K562 (cell line): ENCODE measurements around the gene BAD. TPM values are rescaled to one million over a fixed set of nuclear protein-coding genes. Genes with fewer than 3 reads are reported as not detected.
"Not testable (repeated sequence)": the region's sequence is repeated elsewhere in the genome, so short reads cannot be mapped to it uniquely, and the experiment has no call there.

Experiments used
- ATAC-seq: fragments of 200-7000 bp; cut with Tn5 transposase; 3 replicates; pipeline ENCODE4 v1.9.1; 2020; ENCODE audit warnings: moderate library complexity
- BruUV-seq: library from RNA; stranded (reverse); fragments of 400-500 nt; replicated peaks from 2 replicates; lab custom pipeline; 2021; lab: Mats Ljungman, UMichigan
- CTCF ChIA-PET: fragments of 300-600 bp; formaldehyde crosslinking; extraction: SDS; loops from one replicate; lab custom pipeline; 2021; ENCODE audit warnings: low intra/inter-chr PET ratio; lab: Yijun Ruan, JAX
- POLR2A ChIA-PET: fragments of 300-600, 350-650 bp; sonication (Branson Sonifier 250); formaldehyde crosslinking; extraction: SDS; loops from one replicate; lab custom pipeline; 2021; ENCODE audit warnings: antibody characterized with exemption, inconsistent platforms; lab: Yijun Ruan, JAX
- DNase-seq, 4 experiments: peaks; one replicate each; pipeline versions ENCODE4 v3.0.0 to v3.0.0-alpha.2; 2011 to 2018; ENCODE audit warnings: low spot score in 3 of 4, mixed read lengths in 3 of 4; ENCODE audit errors: extremely low read depth in 1 of 4
- FAIRE-seq: peaks from 2 replicates; lab custom pipeline; 2011; peaks lifted over from hg19 to GRCh38; lab: Jason Lieb, UNC
- H2AFZ ChIP-seq: 2 replicates; pipeline ENCODE4 v1.6.0; 2011; ENCODE audit warnings: low read depth, low read length, control low read depth, inconsistent platforms
- H3K27ac ChIP-seq: fragments of 200-600 bp; 3 replicates; pipeline ENCODE4 v1.8.0; 2011; ENCODE audit warnings: low read depth, mild to moderate bottlenecking, control low read depth, inconsistent platforms, low read length, moderate library complexity, mixed read lengths; ENCODE audit errors: extremely low read depth
- H3K27me3 ChIP-seq, 2 experiments: fragments of 300-600 bp in 1 of 2; 2 replicates in 1 of 2; 3 replicates in 1 of 2; pipeline versions ENCODE4 v1.6.0 to v1.8.0; 2011; ENCODE audit warnings: inconsistent platforms in 2 of 2, low read length in 2 of 2, mild to moderate bottlenecking in 1 of 2, mixed read lengths in 1 of 2, moderate library complexity in 1 of 2; ENCODE audit not compliant: control insufficient read depth in 2 of 2, insufficient read depth in 2 of 2
- H3K36me3 ChIP-seq: fragments of 300-600 bp; 3 replicates; pipeline ENCODE4 v1.8.0; 2011; ENCODE audit warnings: mild to moderate bottlenecking, low read length, inconsistent platforms; ENCODE audit not compliant: control insufficient read depth, insufficient read depth
- H3K4me1 ChIP-seq, 2 experiments: fragments of 200-600 bp in 1 of 2; replicated peaks in 1 of 2; 2 replicates in 1 of 2; 3 replicates in 1 of 2; pipeline versions ENCODE4 v1.5.1 to v1.8.0; 2011; ENCODE audit warnings: inconsistent platforms in 2 of 2, low read length in 2 of 2, mild to moderate bottlenecking in 1 of 2, mixed read lengths in 1 of 2, moderate library complexity in 1 of 2; ENCODE audit not compliant: control insufficient read depth in 2 of 2, insufficient read depth in 2 of 2
- H3K4me2 ChIP-seq: 2 replicates; pipeline ENCODE4 v1.6.1; 2011; ENCODE audit warnings: low read length, control low read depth, inconsistent platforms, mixed read lengths; ENCODE audit not compliant: insufficient read depth
- H3K4me3 ChIP-seq: fragments of 200-600 bp; sonication (generic), shearing (Covaris generic); 2 replicates; pipeline ENCODE4 v1.5.1; 2016; ENCODE audit warnings: control low read depth, inconsistent platforms
- H3K79me2 ChIP-seq: fragments of 200-600 bp; 3 replicates; pipeline ENCODE4 v1.8.0; 2011; ENCODE audit warnings: low read length, inconsistent platforms; ENCODE audit not compliant: control insufficient read depth, insufficient read depth
- H3K9ac ChIP-seq, 2 experiments: 2 replicates each; pipeline versions ENCODE4 v1.6.0 to v1.6.1; 2011; ENCODE audit warnings: low read depth in 2 of 2, low read length in 2 of 2, control low read depth in 1 of 2, inconsistent platforms in 1 of 2, mild to moderate bottlenecking in 1 of 2, mixed read lengths in 1 of 2; ENCODE audit not compliant: insufficient read depth in 1 of 2
- H3K9me1 ChIP-seq: one replicate; pipeline ENCODE4 v1.6.0; 2011; ENCODE audit warnings: inconsistent platforms, mild to moderate bottlenecking, low read length, moderate library complexity; ENCODE audit not compliant: control insufficient read depth, insufficient read depth
- H3K9me3 ChIP-seq: replicated peaks from 2 replicates; pipeline ENCODE4 v1.5.1; 2011; ENCODE audit warnings: low read depth, low read length, inconsistent platforms; ENCODE audit not compliant: control insufficient read depth, insufficient read depth
- H4K20me1 ChIP-seq: replicated peaks from 2 replicates; pipeline ENCODE4 v1.6.1; 2011; ENCODE audit warnings: low read length, inconsistent platforms, mixed read lengths; ENCODE audit not compliant: control insufficient read depth, insufficient read depth
- HNRNPL ChIP-seq: fragments of 200-400 bp; formaldehyde crosslinking; IDR thresholded peaks from 2 replicates; pipeline ENCODE4 v1.6.1; 2017; ENCODE audit warnings: low read depth, mild to moderate bottlenecking, low read length
- KDM5B ChIP-seq: fragments of 200-600 bp; sonication (generic); IDR thresholded peaks from 2 replicates; pipeline ENCODE4 v1.6.1; 2012; ENCODE audit warnings: low read depth, mild to moderate bottlenecking, moderate library complexity, low read length, control low read depth, inconsistent platforms; ENCODE audit not compliant: insufficient replicate concordance
- MAZ ChIP-seq, 2 experiments: fragments of 450-650 bp in 1 of 2; sonication (generic) in 1 of 2; formaldehyde crosslinking; IDR thresholded peaks in 1 of 2; conservative IDR thresholded peaks in 1 of 2; 2 replicates each; pipeline versions ENCODE4 v1.4.0 to v1.5.0; 2020; ENCODE audit warnings: mild to moderate bottlenecking in 1 of 2, missing genetic modification reagents in 1 of 2
- MYNN ChIP-seq, 2 experiments: sonication (generic); formaldehyde crosslinking in 1 of 2; IDR thresholded peaks; 2 replicates each; pipeline versions ENCODE4 v1.5.0 to v1.6.1; 2016 to 2020; ENCODE audit warnings: antibody characterized with exemption in 1 of 2, missing genetic modification reagents in 1 of 2
- POLR2A ChIP-seq: fragments of 450-650 bp; conservative IDR thresholded peaks from 2 replicates; pipeline ENCODE4 v1.6.1; 2016
- POLR2AphosphoS2 ChIP-seq: IDR thresholded peaks from 2 replicates; pipeline ENCODE4 v1.6.1; 2012; ENCODE audit warnings: low read length, improper control_type of control experiment
- POLR2AphosphoS5 ChIP-seq: IDR thresholded peaks from 2 replicates; pipeline ENCODE4 v1.6.1; 2011; ENCODE audit warnings: mild to moderate bottlenecking, low read depth, low read length, moderate library complexity; ENCODE audit not compliant: control insufficient read depth, insufficient read depth
- POLR2G ChIP-seq: fragments of 200-400 bp; formaldehyde crosslinking; IDR thresholded peaks from 2 replicates; pipeline ENCODE4 v1.6.1; 2017; ENCODE audit warnings: low read depth, mild to moderate bottlenecking, antibody characterized with exemption, low read length, moderate library complexity
- RBFOX2 ChIP-seq: fragments of 200-400 bp; formaldehyde crosslinking; IDR thresholded peaks from 2 replicates; pipeline ENCODE4 v1.6.1; 2017; ENCODE audit warnings: low read depth, mild to moderate bottlenecking, low read length, moderate library complexity
- RBM22 ChIP-seq: fragments of 200-400 bp; formaldehyde crosslinking; IDR thresholded peaks from 2 replicates; pipeline ENCODE4 v1.6.1; 2018; ENCODE audit warnings: low read length, low read depth; ENCODE audit not compliant: poor library complexity, severe bottlenecking
- SUPT5H ChIP-seq: fragments of 450-650 bp; IDR thresholded peaks from 2 replicates; pipeline ENCODE4 v1.6.1; 2016
- ZBTB7A ChIP-seq: IDR thresholded peaks from 2 replicates; pipeline ENCODE4 v1.6.1; 2011; ENCODE audit warnings: low read depth, mild to moderate bottlenecking, low read length, moderate library complexity, borderline replicate concordance; ENCODE audit not compliant: control insufficient read depth
- WGBS: fragments of 100-300 bp; shearing (Covaris generic); methylation state at CpG from one replicate; pipeline ENCODE4 v1.1.6; 2016; ENCODE audit warnings: low coverage, mixed read lengths; ENCODE audit not compliant: insufficient coverage; ENCODE audit errors: missing lambda C conversion rate; 5-methylcytosine and 5-hydroxymethylcytosine counted together
- in situ Hi-C: fragments of 300-500 bp; cut with MboI; formaldehyde crosslinking; loops from 4 replicates; pipeline ENCODE4 v1.15.0; 2018; ENCODE audit warnings: inconsistent platforms, mixed read lengths
- intact Hi-C: fragments of 100-400 bp; cut with micrococcal nuclease; formaldehyde crosslinking; loops from 2 replicates; pipeline ENCODE4 v1.14.2; 2022
- polyA plus RNA-seq, 8 experiments: library from polyadenylated mRNA; depleted of rRNA in 4 of 8; stranded (reverse) in 5 of 8; unstranded in 3 of 8; fragments of >200 nt; fragmentation: Nextera tagmentation in 2 of 8; fragmentation: Illumina TruSeq in 1 of 8; extraction: Ambion mirVana in 2 of 8; extraction: Trizol in 1 of 8; gene quantifications; 2 replicates each; pipeline versions ENCODE4 v1.2.1 to v1.2.3, GENCODE V29; 2011 to 2014; ENCODE audit warnings: inconsistent platforms in 1 of 8, missing spikeins in 1 of 8
- total RNA-seq, 7 experiments: library from RNA; depleted of rRNA in 6 of 7; stranded (reverse); fragments of >200 nt in 6 of 7; fragmentation: Illumina TruSeq in 2 of 7; extraction: Trizol in 2 of 7; gene quantifications; 2 replicates each; pipeline versions ENCODE4 v1.2.1 to v1.2.3, GENCODE V29; 2011 to 2021; ENCODE audit warnings: low replicate concordance in 1 of 7

The BAD gene
- total and polyA plus RNA-seq, 9 of the 15 experiments (the other 6 are each of a cell fraction or from before 2014, with no cell fraction given): 0.61 to 45.6 (median 11.8) TPM

DNA sequence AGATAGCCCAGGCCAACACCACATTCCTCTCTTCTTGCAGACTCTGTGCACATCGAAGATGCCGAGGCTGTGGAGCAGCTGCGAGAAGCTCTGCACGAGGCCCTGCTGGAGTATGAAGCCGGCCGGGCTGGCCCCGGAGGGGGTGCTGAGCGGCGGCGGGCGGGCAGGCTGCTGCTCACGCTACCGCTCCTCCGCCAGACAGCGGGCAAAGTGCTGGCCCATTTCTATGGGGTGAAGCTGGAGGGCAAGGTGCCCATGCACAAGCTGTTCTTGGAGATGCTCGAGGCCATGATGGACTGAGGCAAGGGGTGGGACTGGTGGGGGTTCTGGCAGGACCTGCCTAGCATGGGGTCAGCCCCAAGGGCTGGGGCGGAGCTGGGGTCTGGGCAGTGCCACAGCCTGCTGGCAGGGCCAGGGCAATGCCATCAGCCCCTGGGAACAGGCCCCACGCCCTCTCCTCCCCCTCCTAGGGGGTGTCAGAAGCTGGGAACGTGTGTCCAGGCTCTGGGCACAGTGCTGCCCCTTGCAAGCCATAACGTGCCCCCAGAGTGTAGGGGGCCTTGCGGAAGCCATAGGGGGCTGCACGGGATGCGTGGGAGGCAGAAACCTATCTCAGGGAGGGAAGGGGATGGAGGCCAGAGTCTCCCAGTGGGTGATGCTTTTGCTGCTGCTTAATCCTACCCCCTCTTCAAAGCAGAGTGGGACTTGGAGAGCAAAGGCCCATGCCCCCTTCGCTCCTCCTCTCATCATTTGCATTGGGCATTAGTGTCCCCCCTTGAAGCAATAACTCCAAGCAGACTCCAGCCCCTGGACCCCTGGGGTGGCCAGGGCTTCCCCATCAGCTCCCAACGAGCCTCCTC, 31.4 kb upstream of the BAD start:
- DNase-seq; ATAC-seq; BruUV-seq; in situ Hi-C loops; H3K9me3 ChIP-seq; TF ChIP-seq MYNN (CRISPR knock-in tag; IDR thresholded peaks at IDR 0.05): not testable (repeated sequence)
- Histone ChIP-seq H3K79me2 (peaks cover 45% of the 10 kb centered on the region), H3K4me3 (peak overlapping the region; percentile 94), H3K4me1 (peaks cover 8 to 63% of the 10 kb centered on the region in 2 experiments; a peak in 4 of 5 replicates), H3K36me3 (peaks cover 62% of the 10 kb centered on the region), H3K4me2 (peak overlapping the region; percentile 95)
- 72% methylated on average over 15 of the region's 25 CpGs for WGBS
- POLR2A ChIA-PET: interaction anchor here (0.8 to 2.5 kb wide), 2 partner anchors 9 to 39 kb away, joined by 3 to 10 read pairs; no protein-coding TSS in a partner anchor
- 0 out of 2 replicates have a peak, but pooled peaks have one; percentile 15 for TF ChIP-seq ZBTB7A
- peak; percentile 43; the same call in 1 of the 2 replicates for TF ChIP-seq POLR2AphosphoS2
- peak; percentile 5; the same call in 1 of the 2 replicates for TF ChIP-seq SUPT5H
- peak; percentile 50; the same call in 1 of the 2 replicates for TF ChIP-seq POLR2AphosphoS5
- peak; percentile 1; the same call in 1 of the 2 replicates for TF ChIP-seq POLR2A
- TF ChIP-seq POLR2G: peak; percentile 78
- TF ChIP-seq HNRNPL: 0 out of 2 replicates have a peak, but pooled peaks have one; percentile 41
- peak; percentile 16 for TF ChIP-seq RBM22
- TF ChIP-seq MAZ (CRISPR knock-in tag; conservative IDR thresholded peaks at IDR 0.05 in 1 of 2, IDR thresholded peaks at IDR 0.05 in 1 of 2): peak in 1 of 2 experiments; percentile 47; a peak in 2 of 4 replicates
- peak; percentile 58; the same call in 1 of the 2 replicates for TF ChIP-seq MYNN (IDR thresholded peaks at IDR 0.05)
- TF ChIP-seq RBFOX2: peak; percentile 58
- TF ChIP-seq KDM5B: peak; percentile 44
- TF ChIP-seq, all 486 proteins: peak for 12; not testable (repeated sequence) for 474
- H3K9me1 ChIP-seq, H4K20me1 ChIP-seq, intact Hi-C loops, FAIRE-seq, H3K27me3 ChIP-seq, H2AFZ ChIP-seq: not testable (repeated sequence)
- CTCF ChIA-PET: interaction anchor here (2.7 kb wide), 1 partner anchor 39 kb away, joined by 19 read pairs; no protein-coding TSS in a partner anchor
- Histone ChIP-seq H3K9ac (peak overlapping the region; percentile 86 to 94; a peak in 3 of 4 replicates), H3K27ac (peak overlapping the region; percentile 99; the same call in 1 of the 3 replicates)
